ENCODE data around the gene RBM15.

RBM15 gene, protein sequence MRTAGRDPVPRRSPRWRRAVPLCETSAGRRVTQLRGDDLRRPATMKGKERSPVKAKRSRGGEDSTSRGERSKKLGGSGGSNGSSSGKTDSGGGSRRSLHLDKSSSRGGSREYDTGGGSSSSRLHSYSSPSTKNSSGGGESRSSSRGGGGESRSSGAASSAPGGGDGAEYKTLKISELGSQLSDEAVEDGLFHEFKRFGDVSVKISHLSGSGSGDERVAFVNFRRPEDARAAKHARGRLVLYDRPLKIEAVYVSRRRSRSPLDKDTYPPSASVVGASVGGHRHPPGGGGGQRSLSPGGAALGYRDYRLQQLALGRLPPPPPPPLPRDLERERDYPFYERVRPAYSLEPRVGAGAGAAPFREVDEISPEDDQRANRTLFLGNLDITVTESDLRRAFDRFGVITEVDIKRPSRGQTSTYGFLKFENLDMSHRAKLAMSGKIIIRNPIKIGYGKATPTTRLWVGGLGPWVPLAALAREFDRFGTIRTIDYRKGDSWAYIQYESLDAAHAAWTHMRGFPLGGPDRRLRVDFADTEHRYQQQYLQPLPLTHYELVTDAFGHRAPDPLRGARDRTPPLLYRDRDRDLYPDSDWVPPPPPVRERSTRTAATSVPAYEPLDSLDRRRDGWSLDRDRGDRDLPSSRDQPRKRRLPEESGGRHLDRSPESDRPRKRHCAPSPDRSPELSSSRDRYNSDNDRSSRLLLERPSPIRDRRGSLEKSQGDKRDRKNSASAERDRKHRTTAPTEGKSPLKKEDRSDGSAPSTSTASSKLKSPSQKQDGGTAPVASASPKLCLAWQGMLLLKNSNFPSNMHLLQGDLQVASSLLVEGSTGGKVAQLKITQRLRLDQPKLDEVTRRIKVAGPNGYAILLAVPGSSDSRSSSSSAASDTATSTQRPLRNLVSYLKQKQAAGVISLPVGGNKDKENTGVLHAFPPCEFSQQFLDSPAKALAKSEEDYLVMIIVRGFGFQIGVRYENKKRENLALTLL

DNA sequence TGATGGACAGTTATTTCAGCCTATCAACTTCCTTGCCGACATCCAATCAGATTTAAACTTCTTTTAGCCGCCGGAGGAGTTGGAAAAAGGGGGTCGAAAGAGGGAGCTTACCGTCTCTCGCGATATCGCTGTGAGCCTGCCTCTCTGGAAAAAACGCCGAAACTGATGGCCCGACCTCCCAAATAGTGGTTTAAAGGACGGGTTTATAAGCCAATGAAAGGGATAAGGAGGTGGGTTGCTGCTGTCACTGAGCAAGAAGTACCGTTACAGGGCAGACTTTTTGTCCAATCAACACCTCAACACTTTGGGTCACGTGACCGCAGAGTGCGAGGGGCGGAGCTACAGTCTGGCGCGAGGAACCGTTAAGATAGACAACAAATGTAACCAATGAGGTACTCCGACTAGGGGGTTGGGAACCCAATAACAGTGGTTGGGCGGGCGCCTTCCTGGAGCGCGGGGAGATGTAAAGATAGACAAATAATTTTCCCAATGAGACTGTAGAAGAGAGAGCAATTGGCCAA is at the start of gene RBM15:
RBM15 (plus strand) TSS at position 492 of the 521 bp plus-strand sequence; CDS start at position 521, 29 bp downstream.
- intact Hi-C loops (cut with micrococcal nuclease), result loop anchor here (2.0 kb wide), 1 partner anchor 68 kb away; the partner anchor contains the start of gene LAMTOR5
- Mint-ChIP-seq H3K4me1 (ENCODE audit: low read depth) (peaks cover 60% of the 10 kb centered on the region), H3K27me3 (no peaks in the 10 kb centered on the region), H3K4me3 (no peak within 1 kb of the TSS), H3K9me3 (no peaks in the 10 kb centered on the region), H3K27ac (no peak within 1 kb of the TSS), H3K36me3 (ENCODE audit: low read depth) (peaks cover 15% of the 10 kb centered on the region)

DNA sequence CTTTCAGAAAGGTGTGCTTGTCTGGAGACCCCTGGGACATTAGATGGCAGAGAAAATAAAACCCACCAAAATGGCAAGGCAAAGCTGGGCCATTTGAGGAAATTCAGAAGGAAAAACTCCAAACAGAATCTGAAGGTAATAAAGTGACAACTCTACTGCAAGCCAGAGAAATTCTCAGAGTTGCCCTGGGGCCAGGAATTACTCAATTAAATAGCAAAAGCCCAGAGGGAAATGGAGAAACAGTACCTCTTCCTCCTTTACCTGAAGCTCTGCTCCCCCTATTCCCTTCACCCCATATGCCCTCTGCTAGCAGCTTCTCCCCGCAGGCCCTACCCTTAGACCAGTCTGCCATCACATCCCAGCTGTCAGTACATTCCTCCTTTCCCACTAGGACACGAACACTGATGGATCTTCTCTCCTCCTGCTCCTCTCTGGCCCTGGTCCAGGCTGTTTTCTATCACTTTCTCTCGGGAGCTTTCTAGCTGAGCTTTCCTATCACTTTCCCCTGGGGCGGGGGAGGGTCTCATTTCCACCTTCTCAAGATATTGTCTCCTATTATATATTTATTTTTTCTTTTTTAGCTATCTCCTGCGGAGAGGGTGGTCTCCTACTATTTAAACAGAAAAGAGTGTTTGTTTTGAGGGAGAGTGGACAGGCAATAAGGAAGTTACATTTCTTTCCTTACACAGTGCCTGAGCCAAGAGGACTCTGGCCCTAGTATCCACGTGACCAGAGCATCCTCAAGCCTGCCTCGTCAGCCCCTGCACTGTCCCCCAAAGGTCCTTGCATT is 47.7 kb upstream of the RBM15 start:
- Mint-ChIP-seq H3K27ac (no peak overlapping the region), H3K4me3 (no peak overlapping the region), H3K9me3 (no peaks in the 10 kb centered on the region), H3K36me3 (ENCODE audit: low read depth) (no peaks in the 10 kb centered on the region), H3K27me3 (no peaks in the 10 kb centered on the region), H3K4me1 (ENCODE audit: low read depth) (peaks cover 5% of the 10 kb centered on the region)
- intact Hi-C loops (cut with micrococcal nuclease), result no loop called here

DNA sequence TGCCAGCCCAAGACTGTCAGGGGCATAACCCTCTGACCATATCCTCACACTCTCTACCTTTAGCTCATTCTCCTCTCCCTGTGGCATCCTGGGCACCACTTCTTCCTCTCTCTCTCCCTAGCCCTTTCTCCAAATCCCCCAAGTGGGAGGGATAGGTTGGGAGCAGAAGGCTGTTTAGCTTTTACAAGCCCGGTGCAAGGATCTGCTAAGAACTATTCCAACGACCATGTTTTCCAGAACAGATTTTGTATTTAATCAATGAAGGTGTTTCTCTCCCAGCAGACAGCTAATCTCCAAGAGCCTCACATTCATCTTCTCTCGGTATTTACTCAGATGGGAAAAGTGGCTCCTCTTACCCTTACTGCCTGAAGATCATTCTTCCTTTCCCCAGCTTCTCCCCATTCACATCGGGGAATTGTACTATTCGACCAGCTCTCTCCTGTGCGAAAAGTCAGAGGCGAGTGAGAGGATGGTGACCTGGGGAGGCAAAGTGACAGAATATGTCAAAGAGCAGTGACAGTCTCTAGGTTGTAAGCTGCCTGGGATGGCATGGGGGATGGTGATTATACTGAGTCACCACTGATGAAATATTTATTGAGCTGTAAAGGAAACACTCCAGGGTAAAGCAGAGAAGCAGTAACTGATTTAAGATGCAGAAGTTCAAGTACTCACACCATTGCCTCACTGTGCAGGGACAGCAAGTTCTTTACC is 47.0 kb upstream of the RBM15 start:
- H3K27ac Mint-ChIP-seq, result no peak overlapping the region
- H3K27me3 Mint-ChIP-seq, result peaks cover 2% of the 10 kb centered on the region
- peaks cover 5% of the 10 kb centered on the region for H3K4me1 Mint-ChIP-seq (ENCODE audit: low read depth)
- intact Hi-C loops (cut with micrococcal nuclease), result no loop called here
- H3K9me3 Mint-ChIP-seq, result no peaks in the 10 kb centered on the region
- H3K36me3 Mint-ChIP-seq (ENCODE audit: low read depth), result no peaks in the 10 kb centered on the region
- no peak overlapping the region for H3K4me3 Mint-ChIP-seq

DNA sequence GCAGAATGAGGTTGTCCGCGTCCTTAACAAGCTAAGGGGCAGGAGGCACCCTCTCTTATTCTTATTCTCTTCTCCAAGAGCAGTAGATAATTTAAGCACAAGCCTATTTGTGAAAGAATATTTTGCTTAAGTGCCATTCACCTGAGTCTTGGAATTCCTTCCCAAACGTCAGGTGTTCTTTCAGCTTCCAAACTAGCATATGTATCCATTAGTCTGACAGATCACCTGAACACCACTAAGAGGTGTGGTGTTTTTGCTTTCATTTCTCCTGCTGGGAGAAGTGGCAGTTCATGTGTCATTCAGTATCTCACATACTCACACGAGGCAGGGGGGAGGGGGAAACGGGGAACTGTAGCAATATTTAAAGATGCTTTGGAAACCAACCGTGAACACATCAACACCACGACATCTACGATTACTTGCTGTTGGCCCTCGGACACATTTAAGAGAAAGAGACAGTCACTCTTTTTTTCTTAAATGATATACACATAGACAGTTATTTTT is 45.5 kb upstream of the RBM15 start:
- intact Hi-C loops (cut with micrococcal nuclease), result no loop called here
- Mint-ChIP-seq H3K9me3 (no peaks in the 10 kb centered on the region), H3K4me3 (no peak overlapping the region), H3K27ac (no peak overlapping the region), H3K4me1 (ENCODE audit: low read depth) (peaks cover 5% of the 10 kb centered on the region), H3K27me3 (peaks cover 2% of the 10 kb centered on the region), H3K36me3 (ENCODE audit: low read depth) (no peaks in the 10 kb centered on the region)

DNA sequence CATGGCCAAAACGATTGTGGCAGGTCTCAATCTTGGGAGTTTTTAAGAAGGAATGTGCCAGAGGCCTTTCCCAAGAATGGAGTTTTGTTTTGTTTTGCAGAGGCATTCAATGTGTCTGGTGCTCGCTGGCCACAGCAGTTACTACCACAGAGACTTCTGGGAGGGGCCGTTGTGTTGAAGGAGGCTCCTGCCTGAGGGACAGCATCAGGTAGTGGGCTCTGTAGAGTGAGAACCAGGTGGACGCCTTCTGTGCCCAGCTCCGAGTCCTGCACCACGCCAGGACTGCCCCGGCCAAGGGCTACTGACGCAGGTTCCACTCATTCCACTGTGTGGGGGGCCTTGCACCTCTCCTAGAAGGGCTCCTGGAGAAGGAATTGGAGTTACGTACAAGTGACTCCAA is 44.9 kb upstream of the RBM15 start:
- Mint-ChIP-seq H3K4me3 (no peak overlapping the region), H3K9me3 (no peaks in the 10 kb centered on the region), H3K27me3 (peaks cover 2% of the 10 kb centered on the region), H3K36me3 (ENCODE audit: low read depth) (no peaks in the 10 kb centered on the region), H3K4me1 (ENCODE audit: low read depth) (peaks cover 5% of the 10 kb centered on the region), H3K27ac (no peak overlapping the region)
- intact Hi-C loops (cut with micrococcal nuclease), result no loop called here

DNA sequence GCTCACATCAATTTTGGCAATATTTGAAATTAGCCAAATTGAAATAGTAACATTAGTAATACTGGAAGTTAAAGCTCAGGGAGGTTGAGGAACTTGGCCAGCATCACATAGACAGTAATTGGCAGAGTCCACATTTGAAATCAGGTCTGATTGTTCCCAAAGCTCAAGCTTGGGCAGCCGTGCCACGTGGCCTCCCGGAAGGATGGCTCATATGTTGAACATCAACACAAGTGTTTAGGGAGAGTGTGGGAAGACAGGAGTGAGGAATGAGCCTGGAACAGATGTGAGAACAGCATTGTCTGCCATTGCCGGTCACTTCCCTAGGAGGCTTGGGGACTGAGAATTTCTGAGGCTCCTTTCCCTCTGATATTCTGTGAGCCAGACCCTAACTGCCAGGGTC is 40.2 kb upstream of the RBM15 start:
- Mint-ChIP-seq H3K36me3 (ENCODE audit: low read depth) (no peaks in the 10 kb centered on the region), H3K4me3 (no peak overlapping the region), H3K9me3 (no peaks in the 10 kb centered on the region), H3K4me1 (ENCODE audit: low read depth) (no peaks in the 10 kb centered on the region), H3K27ac (no peak overlapping the region), H3K27me3 (peaks cover 10% of the 10 kb centered on the region)
- intact Hi-C loops (cut with micrococcal nuclease), result no loop called here

DNA sequence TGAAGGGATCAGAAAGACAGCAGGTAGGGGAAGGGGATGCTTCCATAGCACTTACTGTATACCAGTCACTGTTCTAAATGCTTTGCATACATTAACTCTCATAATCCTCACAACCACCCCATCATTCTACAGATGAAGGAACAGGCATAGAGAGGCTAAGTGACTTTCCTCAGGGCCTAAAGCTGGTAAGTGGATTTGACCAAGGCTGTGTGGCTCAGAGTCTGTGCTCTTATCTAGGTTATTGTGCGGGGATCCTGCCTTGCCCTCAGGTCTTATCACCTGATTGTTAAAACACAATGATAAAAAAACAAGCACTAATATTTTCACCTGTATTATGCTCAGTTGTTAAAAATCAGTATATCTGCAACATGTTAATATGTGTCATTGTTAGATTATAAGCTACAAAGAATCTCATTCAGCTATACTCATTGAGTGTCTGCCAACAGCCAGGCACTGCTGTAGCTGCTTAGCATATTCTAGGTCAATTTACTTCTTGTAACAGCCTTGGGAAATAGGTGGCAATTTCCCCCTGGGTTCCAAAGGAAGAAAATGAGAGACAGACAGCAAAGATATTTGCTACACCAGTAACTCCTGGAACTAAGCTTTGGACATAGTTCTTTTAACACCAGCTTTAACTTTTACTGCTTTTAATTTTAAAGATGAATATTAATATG is 38.6 kb upstream of the RBM15 start:
- Mint-ChIP-seq H3K36me3 (ENCODE audit: low read depth) (no peaks in the 10 kb centered on the region), H3K4me3 (no peak overlapping the region), H3K9me3 (no peaks in the 10 kb centered on the region), H3K27ac (no peak overlapping the region), H3K27me3 (peaks cover 10% of the 10 kb centered on the region), H3K4me1 (ENCODE audit: low read depth) (peaks cover 2% of the 10 kb centered on the region)
- intact Hi-C loops (cut with micrococcal nuclease), result no loop called here

DNA sequence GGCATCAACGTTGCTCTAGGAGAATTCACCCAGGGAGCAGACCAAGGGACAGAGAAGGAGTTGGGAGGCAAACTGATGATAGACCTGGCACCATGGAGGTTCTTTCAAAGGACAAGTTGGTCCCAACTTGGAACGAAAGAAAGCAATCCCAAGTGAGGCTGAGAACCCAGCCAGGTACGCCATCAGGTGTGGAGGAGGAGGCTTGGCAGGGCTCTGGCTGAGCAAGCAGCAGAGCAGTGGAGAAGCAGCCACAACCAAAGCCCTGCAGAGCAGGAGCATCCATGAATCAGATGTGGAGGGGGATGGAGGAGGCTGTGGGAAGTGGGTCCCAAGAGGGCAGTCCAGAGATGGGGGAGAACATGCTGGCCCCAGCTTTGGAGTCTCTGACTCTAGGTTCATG is 36.3 kb upstream of the RBM15 start:
- Mint-ChIP-seq H3K4me1 (ENCODE audit: low read depth) (peaks cover 20% of the 10 kb centered on the region), H3K36me3 (ENCODE audit: low read depth) (no peaks in the 10 kb centered on the region)

DNA sequence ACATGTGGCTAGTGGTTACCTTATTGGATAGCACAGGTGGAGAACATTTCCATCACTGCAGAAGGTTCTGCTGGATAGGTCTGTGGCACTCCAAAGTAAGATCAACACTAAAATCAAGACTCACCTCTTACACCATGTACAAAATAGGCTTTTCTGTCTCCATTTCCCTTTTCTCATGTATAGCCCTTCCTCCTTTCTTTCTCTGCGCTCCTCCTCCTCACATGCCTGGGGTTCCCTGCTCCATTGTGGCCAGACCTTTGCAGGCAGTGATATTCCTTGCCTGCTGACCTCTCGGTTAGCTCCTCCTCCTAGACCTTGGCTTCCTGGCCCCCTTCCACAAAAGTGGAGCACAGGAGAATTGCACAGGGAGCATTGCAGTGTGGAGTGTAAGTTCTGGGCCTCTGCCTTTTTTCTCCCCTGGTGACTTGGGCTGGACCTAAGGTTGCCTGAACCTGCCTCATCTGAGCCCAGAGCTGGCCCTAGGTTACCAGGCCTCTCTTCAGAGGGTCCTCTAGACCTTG is 33.2 kb upstream of the RBM15 start:
- Mint-ChIP-seq H3K4me3 (no peak overlapping the region), H3K27me3 (peaks cover 7% of the 10 kb centered on the region), H3K27ac (no peak overlapping the region), H3K9me3 (no peaks in the 10 kb centered on the region), H3K36me3 (ENCODE audit: low read depth) (no peaks in the 10 kb centered on the region), H3K4me1 (ENCODE audit: low read depth) (peaks cover 30% of the 10 kb centered on the region)
- intact Hi-C loops (cut with micrococcal nuclease), result no loop called here

More for the DNA sequence above, 36.3 kb upstream of the RBM15 start:
- no peaks in the 10 kb centered on the region for H3K9me3 Mint-ChIP-seq
- no peak overlapping the region for H3K4me3 Mint-ChIP-seq
- peaks cover 10% of the 10 kb centered on the region for H3K27me3 Mint-ChIP-seq
- no peak overlapping the region for H3K27ac Mint-ChIP-seq
- intact Hi-C loops (cut with micrococcal nuclease), result no loop called here

DNA sequence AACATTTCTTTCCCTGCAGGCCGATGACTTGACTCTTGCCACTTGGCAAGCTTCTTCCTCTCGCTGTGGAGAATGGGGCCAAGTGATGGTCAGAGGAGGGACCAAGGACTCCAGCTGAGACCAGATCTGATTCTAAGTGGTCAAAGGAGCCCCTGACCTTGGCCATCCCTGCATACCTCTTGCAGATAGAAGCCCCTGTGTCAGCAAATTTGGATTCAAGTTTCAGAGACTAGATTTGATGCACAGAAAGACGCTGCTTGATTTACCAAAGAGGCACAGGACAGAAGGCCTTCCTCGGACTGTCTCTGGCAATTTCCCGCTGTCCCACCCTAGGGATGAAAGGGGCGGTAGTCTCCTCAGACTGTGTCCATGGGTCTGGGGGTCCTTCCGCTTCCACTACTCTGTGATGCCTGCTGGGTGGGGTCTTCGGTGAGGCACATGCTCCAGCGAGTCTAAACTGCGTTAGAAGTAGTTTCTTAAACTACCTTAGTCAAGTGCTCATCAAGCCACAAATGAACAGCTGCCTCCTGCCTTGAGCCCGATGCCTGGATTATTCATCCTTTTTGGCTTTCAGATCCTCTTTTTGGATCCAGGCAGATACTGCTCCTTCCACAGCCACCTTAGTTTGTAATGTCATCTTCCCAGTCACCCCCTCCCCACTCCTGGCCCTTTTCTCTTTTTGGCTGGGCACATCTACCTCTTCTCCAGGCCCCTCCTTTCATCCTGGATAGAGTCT is 31.8 kb upstream of the RBM15 start:
- peaks cover 7% of the 10 kb centered on the region for H3K27me3 Mint-ChIP-seq

DNA sequence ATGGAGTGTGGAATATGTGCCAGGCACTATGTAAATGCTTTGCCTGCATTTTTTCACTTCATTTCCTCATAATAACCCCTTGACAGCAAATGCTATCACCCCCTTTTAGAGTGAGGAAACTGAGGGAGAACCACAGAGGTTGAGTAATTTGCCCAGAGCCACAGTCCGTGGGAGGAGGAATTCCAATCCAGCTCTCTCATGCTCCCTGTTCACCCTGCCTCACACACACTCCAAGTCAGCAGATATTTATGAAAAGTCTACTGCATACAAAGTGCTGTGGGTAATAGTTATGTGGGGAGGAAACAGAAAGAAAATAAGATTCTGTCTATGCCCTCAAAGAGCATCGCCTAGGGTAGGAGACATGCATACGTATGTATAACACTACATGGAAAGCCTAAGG is 30.9 kb upstream of the RBM15 start:
- no peaks in the 10 kb centered on the region for H3K9me3 Mint-ChIP-seq
- H3K27ac Mint-ChIP-seq, result no peak overlapping the region
- intact Hi-C loops (cut with micrococcal nuclease), result no loop called here
- no peaks in the 10 kb centered on the region for H3K36me3 Mint-ChIP-seq (ENCODE audit: low read depth)
- H3K4me1 Mint-ChIP-seq (ENCODE audit: low read depth), result peaks cover 30% of the 10 kb centered on the region
- no peak overlapping the region for H3K4me3 Mint-ChIP-seq
- peaks cover 3% of the 10 kb centered on the region for H3K27me3 Mint-ChIP-seq

More for the DNA sequence above, 31.8 kb upstream of the RBM15 start:
- no peaks in the 10 kb centered on the region for H3K9me3 Mint-ChIP-seq
- H3K4me1 Mint-ChIP-seq (ENCODE audit: low read depth), result peaks cover 30% of the 10 kb centered on the region
- intact Hi-C loops (cut with micrococcal nuclease), result no loop called here
- no peaks in the 10 kb centered on the region for H3K36me3 Mint-ChIP-seq (ENCODE audit: low read depth)
- no peak overlapping the region for H3K27ac Mint-ChIP-seq
- H3K4me3 Mint-ChIP-seq, result no peak overlapping the region

DNA sequence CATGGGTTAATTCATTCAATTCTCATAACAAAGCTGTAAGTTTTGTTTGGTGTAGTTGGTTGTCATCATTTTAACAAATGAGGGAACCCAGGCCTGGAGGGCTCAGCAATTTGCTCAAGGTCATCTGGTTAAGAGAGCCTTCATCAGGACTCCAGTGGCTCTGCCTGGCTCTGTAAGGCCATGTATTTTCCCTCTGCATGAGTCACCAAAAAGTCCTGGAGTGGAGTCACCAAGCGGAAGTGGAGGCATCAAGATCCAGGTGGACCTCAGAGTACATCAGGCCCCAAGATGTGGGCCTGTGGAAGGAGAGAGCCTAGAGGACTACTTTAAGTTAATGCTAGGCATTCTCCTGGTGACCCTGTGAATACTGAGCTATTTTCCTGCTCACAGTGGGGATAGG is 30.0 kb upstream of the RBM15 start:
- Mint-ChIP-seq H3K36me3 (ENCODE audit: low read depth) (no peaks in the 10 kb centered on the region), H3K27me3 (peaks cover 3% of the 10 kb centered on the region), H3K9me3 (no peaks in the 10 kb centered on the region), H3K27ac (no peak overlapping the region), H3K4me3 (no peak overlapping the region), H3K4me1 (ENCODE audit: low read depth) (peaks cover 30% of the 10 kb centered on the region)
- intact Hi-C loops (cut with micrococcal nuclease), result no loop called here

Data from dendritic cell treated with granulocyte-macrophage colony-stimulating factor and Interleukin-4, amounts not matched to agents 40 ng/mL and 50 ng/mL, for 4 days (primary cell).